ENCODE measurements around the gene C2orf92. TPM values are rescaled to one million over a fixed set of nuclear protein-coding genes. Genes with fewer than 3 reads are reported as not detected.

C2orf92 gene
- total and polyA plus RNA-seq, 2 donors (not counting 3 experiments of a cell fraction or from before 2014, with no cell fraction given), result 1.8 to 7.9 TPM

- no peak overlapping the region for H3K4me3 ChIP-seq (replicated peaks in 1 of 3; ENCODE audit: insufficient read depth in 1 of 3, low read depth in 1 of 3, low read length in 3 of 3)
- H3K9ac ChIP-seq (replicated peaks; ENCODE audit: extremely low read depth, insufficient read depth, low read length), result no peak overlapping the region
- no TSS peak for BruUV-seq (replicated peaks)
- H3K9me1 ChIP-seq (replicated peaks; ENCODE audit: control insufficient read depth, extremely low read depth, insufficient read depth, low read length), result no peaks in the 10 kb centered on the region
- DNase-seq (ENCODE audit: low read depth, low spot score) (no peak), FAIRE-seq (no peak)
- no peak overlapping the region for H3K4me2 ChIP-seq (ENCODE audit: insufficient read depth, low read length)
- ChIA-PET CTCF (interaction anchor here (1.6 kb wide), 1 partner anchor 533 kb away, joined by 3 read pairs; no protein-coding TSS in a partner anchor), POLR2A (no interaction called here)
- no peaks in the 10 kb centered on the region for H3K36me3 ChIP-seq (ENCODE audit: control insufficient read depth in 2 of 2, extremely low read depth in 1 of 2, insufficient read depth in 2 of 2, low read length in 2 of 2)
- H3K4me1 ChIP-seq (ENCODE audit: control insufficient read depth, extremely low read depth, insufficient read depth, low read length), result no peaks in the 10 kb centered on the region
- H3K9me3 ChIP-seq (replicated peaks; ENCODE audit: control insufficient read depth, insufficient read depth, low read length), result no peaks in the 10 kb centered on the region
- H4K20me1 ChIP-seq (replicated peaks; ENCODE audit: control insufficient read depth, extremely low read depth, insufficient read depth, low read length), result no peaks in the 10 kb centered on the region
- no peaks in the 10 kb centered on the region for H3K79me2 ChIP-seq (ENCODE audit: control insufficient read depth, insufficient read depth, low read length)
- dilution Hi-C loops (cut with MboI; ENCODE audit: extremely low pct_ligation_motif_present, low sequenced_read_pairs), result no loop called here
- intact Hi-C loops (cut with micrococcal nuclease), result no loop called here
- no peak for TF ChIP-seq POLR2A (IDR thresholded peaks at IDR 0.05; ENCODE audit: low read depth, low read length)
- TF ChIP-seq MAX (IDR thresholded peaks at IDR 0.05; ENCODE audit: insufficient read depth, insufficient read length), result no peak
- no peak for TF ChIP-seq JUN (IDR thresholded peaks at IDR 0.05; ENCODE audit: borderline replicate concordance, insufficient read depth, insufficient read length, low read depth)
- TF ChIP-seq GATA2 (IDR thresholded peaks at IDR 0.05; ENCODE audit: insufficient read depth, insufficient read length, low read depth, low read length), result no peak
- no peak for TF ChIP-seq EZH2 (IDR thresholded peaks at IDR 0.05; ENCODE audit: borderline replicate concordance, low read depth, low read length, severe bottlenecking)
- no peak for TF ChIP-seq FOS (IDR thresholded peaks at IDR 0.05; ENCODE audit: borderline replicate concordance, insufficient read depth, low read length)
- TF ChIP-seq CTCF (IDR thresholded peaks at IDR 0.05; ENCODE audit: extremely low read depth in 1 of 2, insufficient read depth in 1 of 2, low read depth in 1 of 2, low read length in 2 of 2), result no peak
- TF ChIP-seq MYC (IDR thresholded peaks at IDR 0.05; ENCODE audit: low read depth, low read length), result no peak
- TF ChIP-seq POLR2AphosphoS5 (IDR thresholded peaks at IDR 0.05; ENCODE audit: insufficient read depth, low read depth, low read length), result no peak
- no peaks in the 10 kb centered on the region for H3K27me3 ChIP-seq (ENCODE audit: control insufficient read depth in 2 of 2, insufficient read depth in 2 of 2, low read length in 2 of 2)
- H3K27ac ChIP-seq (ENCODE audit: insufficient read depth, low read depth, low read length), result no peak overlapping the region
- H2AFZ ChIP-seq (ENCODE audit: low read depth, low read length), result no peak overlapping the region
These were observed 67.3 kb downstream of the C2orf92 start for GRCh38 chr2:97736608-97737330.

All from endothelial cell of umbilical vein (primary cell).